Spleen (tissue), 7 donors: ENCODE measurements around the gene NTSR2.

ENCODE experiments used
- POLR2A ChIP-seq, 3 donors: fragments of 450-650 bp; IDR thresholded peaks; one replicate each; pipeline ENCODE4 v1.5.1; 2017; ENCODE audit warnings: antibody characterized with exemption in 3 of 3, mild to moderate bottlenecking in 1 of 3
- TF ChIP-seq, protein P1 (sequence below), 11 experiments: fragments of 200-600 bp in 7 of 11; fragments of 450-650 bp in 4 of 11; sonication (generic) in 4 of 11; IDR thresholded peaks in 8 of 11; conservative IDR thresholded peaks in 3 of 11; 1 replicate in 7 of 11; 2 replicates in 4 of 11; pipeline versions ENCODE4 v1.4.0 to v1.8.0; 2016 to 2021; ENCODE audit warnings: antibody characterized with exemption in 11 of 11, inconsistent platforms in 4 of 11, mild to moderate bottlenecking in 1 of 11
- donor health status: DM: no; HTN: no; CAD: no; lungs with moderate emphysema.
- donor health status: DM: no; HTN: no; CAD: no.
- donor health status: DM: no; HTN: no; CAD: no.

GRCh38 chr2:11674983-11675382 lies 5.0 kb upstream of the NTSR2 start:
- TF ChIP-seq, protein P1, sequence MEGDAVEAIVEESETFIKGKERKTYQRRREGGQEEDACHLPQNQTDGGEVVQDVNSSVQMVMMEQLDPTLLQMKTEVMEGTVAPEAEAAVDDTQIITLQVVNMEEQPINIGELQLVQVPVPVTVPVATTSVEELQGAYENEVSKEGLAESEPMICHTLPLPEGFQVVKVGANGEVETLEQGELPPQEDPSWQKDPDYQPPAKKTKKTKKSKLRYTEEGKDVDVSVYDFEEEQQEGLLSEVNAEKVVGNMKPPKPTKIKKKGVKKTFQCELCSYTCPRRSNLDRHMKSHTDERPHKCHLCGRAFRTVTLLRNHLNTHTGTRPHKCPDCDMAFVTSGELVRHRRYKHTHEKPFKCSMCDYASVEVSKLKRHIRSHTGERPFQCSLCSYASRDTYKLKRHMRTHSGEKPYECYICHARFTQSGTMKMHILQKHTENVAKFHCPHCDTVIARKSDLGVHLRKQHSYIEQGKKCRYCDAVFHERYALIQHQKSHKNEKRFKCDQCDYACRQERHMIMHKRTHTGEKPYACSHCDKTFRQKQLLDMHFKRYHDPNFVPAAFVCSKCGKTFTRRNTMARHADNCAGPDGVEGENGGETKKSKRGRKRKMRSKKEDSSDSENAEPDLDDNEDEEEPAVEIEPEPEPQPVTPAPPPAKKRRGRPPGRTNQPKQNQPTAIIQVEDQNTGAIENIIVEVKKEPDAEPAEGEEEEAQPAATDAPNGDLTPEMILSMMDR (IDR thresholded peaks at IDR 0.05 in 8 of 11, conservative IDR thresholded peaks at IDR 0.05 in 3 of 11), result no peak
- TF ChIP-seq POLR2A (IDR thresholded peaks at IDR 0.05), result no peak
